ENCODE results near the gene SLC1A3. TPM values are rescaled to one million over a fixed set of nuclear protein-coding genes. Genes with fewer than 3 reads are reported as not detected.
"Not testable (repeated sequence)": the region's sequence is repeated elsewhere in the genome, so short reads cannot be mapped to it uniquely, and the experiment has no call there.

Gene SLC1A3
- total RNA-seq, 2 donors from 2014 or later, result 2.6 to 4.2 TPM

DNA sequence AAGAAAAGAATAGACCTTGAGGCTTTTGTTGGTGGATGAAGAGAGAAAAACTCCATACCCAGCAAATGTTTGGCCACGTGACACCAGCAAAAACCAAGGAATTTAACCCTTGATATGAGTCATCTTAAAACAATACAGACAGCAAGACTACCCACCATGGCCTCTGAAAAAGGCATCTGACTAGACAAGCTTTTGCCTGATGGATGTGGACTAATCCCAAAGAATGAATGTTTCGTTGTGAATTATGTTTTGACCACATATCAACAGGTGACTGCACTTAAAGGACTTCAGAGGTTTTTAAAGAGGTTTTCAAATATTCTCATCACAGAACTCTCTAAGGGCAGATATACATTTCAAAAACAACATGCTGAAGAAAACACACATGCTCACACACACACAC lies 33.0 kb upstream of the SLC1A3 start:
- WGBS, 2 experiments (ENCODE audit: insufficient coverage in 1 of 2, insufficient read length in 1 of 2), result 53% methylated on average over 2 of the region's 2 CpGs; no CpG with 5 or more reads in 1 of the 2 experiments
- H3K9me3 Mint-ChIP-seq, result no peaks in the 10 kb centered on the region
- no peak overlapping the region for H3K27ac ChIP-seq (ENCODE audit: low read depth, low read length)

DNA sequence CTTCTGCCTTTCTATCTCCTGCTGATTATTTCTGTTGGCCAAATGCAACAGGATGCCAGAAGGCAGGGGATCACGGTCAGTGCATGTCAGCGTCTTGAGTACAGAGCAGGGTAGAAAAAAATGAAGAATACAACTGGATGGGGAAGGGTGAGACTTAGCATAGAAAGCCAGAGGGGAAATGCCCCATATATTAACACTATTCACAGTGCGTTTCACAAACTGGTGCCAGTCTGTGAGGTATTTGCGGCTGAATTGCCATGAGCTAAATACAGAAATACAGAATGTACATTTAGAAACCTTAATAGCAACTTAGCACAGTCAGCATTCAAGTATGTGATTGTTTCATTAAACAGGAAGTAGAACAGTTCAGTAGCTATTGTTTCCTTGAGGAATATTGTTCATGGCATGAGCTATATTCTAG lies 31.0 kb upstream of the SLC1A3 start:
- H3K4me1 Mint-ChIP-seq, result peaks cover 3% of the 10 kb centered on the region
- H3K4me3 Mint-ChIP-seq, result no peak overlapping the region
- H3K27me3 Mint-ChIP-seq (ENCODE audit: insufficient read depth), result no peaks in the 10 kb centered on the region
- H3K36me3 Mint-ChIP-seq (ENCODE audit: low read depth), result no peaks in the 10 kb centered on the region
- Histone ChIP-seq H3K9me3 (ENCODE audit: control insufficient read depth, low read length) (no peaks in the 10 kb centered on the region), H3K4me1 (ENCODE audit: control insufficient read depth, insufficient read depth, low read length) (no peaks in the 10 kb centered on the region), H3K4me3 (ENCODE audit: low read length) (no peak overlapping the region), H3K36me3 (ENCODE audit: control insufficient read depth, insufficient read depth, low read length) (no peaks in the 10 kb centered on the region), H3K27ac (ENCODE audit: low read depth, low read length) (no peak overlapping the region), H3K9ac (ENCODE audit: extremely low read depth, low read length, poor library complexity, severe bottlenecking) (no peak overlapping the region), H3K27me3 (ENCODE audit: control insufficient read depth, insufficient read depth, low read length, poor library complexity, severe bottlenecking) (no peaks in the 10 kb centered on the region)
- no peak for DNase-seq
- no peak overlapping the region for H3K27ac Mint-ChIP-seq
- TF ChIP-seq, protein P1, sequence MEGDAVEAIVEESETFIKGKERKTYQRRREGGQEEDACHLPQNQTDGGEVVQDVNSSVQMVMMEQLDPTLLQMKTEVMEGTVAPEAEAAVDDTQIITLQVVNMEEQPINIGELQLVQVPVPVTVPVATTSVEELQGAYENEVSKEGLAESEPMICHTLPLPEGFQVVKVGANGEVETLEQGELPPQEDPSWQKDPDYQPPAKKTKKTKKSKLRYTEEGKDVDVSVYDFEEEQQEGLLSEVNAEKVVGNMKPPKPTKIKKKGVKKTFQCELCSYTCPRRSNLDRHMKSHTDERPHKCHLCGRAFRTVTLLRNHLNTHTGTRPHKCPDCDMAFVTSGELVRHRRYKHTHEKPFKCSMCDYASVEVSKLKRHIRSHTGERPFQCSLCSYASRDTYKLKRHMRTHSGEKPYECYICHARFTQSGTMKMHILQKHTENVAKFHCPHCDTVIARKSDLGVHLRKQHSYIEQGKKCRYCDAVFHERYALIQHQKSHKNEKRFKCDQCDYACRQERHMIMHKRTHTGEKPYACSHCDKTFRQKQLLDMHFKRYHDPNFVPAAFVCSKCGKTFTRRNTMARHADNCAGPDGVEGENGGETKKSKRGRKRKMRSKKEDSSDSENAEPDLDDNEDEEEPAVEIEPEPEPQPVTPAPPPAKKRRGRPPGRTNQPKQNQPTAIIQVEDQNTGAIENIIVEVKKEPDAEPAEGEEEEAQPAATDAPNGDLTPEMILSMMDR (conservative IDR thresholded peaks at IDR 0.05), result no peak
- WGBS, 2 experiments (ENCODE audit: insufficient coverage in 1 of 2, insufficient read length in 1 of 2), result 91 to 92% methylated on average over 2 to 4 of the region's 4 CpGs
- H3K9me3 Mint-ChIP-seq, result peaks cover 3% of the 10 kb centered on the region

More for the DNA sequence above, 33.0 kb upstream of the SLC1A3 start:
- Histone ChIP-seq H3K9me3 (ENCODE audit: control insufficient read depth, low read length) (no peaks in the 10 kb centered on the region), H3K27me3 (ENCODE audit: control insufficient read depth, insufficient read depth, low read length, poor library complexity, severe bottlenecking) (peaks cover 15% of the 10 kb centered on the region), H3K9ac (ENCODE audit: extremely low read depth, low read length, poor library complexity, severe bottlenecking) (no peak overlapping the region), H3K4me1 (ENCODE audit: control insufficient read depth, insufficient read depth, low read length) (no peaks in the 10 kb centered on the region), H3K36me3 (ENCODE audit: control insufficient read depth, insufficient read depth, low read length) (no peaks in the 10 kb centered on the region), H3K4me3 (ENCODE audit: low read length) (no peak overlapping the region)
- Mint-ChIP-seq H3K4me1 (peaks cover 5% of the 10 kb centered on the region), H3K27me3 (ENCODE audit: insufficient read depth) (no peaks in the 10 kb centered on the region), H3K27ac (no peak overlapping the region), H3K36me3 (ENCODE audit: low read depth) (no peaks in the 10 kb centered on the region), H3K4me3 (no peak overlapping the region)
- DNase-seq, result no peak
- TF ChIP-seq, protein P1 (conservative IDR thresholded peaks at IDR 0.05), result no peak

DNA sequence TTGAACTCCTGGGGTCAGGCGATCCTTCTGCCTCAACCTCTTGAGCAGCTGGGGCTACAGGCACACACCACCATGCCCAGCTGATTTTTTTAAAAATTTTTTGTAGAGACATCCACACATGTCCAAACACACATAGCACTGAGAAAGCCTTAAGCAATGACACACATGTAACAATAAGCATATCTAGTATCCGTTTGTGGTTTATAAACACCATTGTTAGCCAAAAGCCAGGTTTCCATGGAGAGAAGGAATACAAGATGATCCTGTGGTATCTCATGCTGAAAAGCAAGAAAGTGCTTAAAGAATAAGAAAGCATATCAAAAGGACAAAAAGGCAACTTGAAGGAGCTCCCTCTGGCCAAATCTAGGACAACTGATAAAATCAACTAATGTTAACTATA lies 29.7 kb upstream of the SLC1A3 start:
- H3K4me1 Mint-ChIP-seq, result peaks cover 1% of the 10 kb centered on the region
- Histone ChIP-seq H3K4me3 (ENCODE audit: low read length) (no peak overlapping the region), H3K36me3 (ENCODE audit: control insufficient read depth, insufficient read depth, low read length) (no peaks in the 10 kb centered on the region), H3K4me1 (ENCODE audit: control insufficient read depth, insufficient read depth, low read length) (no peaks in the 10 kb centered on the region), H3K9me3 (ENCODE audit: control insufficient read depth, low read length) (no peaks in the 10 kb centered on the region), H3K27ac (ENCODE audit: low read depth, low read length) (no peak overlapping the region), H3K9ac (ENCODE audit: extremely low read depth, low read length, poor library complexity, severe bottlenecking) (no peak overlapping the region), H3K27me3 (ENCODE audit: control insufficient read depth, insufficient read depth, low read length, poor library complexity, severe bottlenecking) (no peaks in the 10 kb centered on the region)
- H3K27ac Mint-ChIP-seq, result no peak overlapping the region
- H3K9me3 Mint-ChIP-seq, result peaks cover 3% of the 10 kb centered on the region
- 90 to 93% methylated on average over 2 of the region's 2 CpGs for WGBS, 2 experiments (ENCODE audit: insufficient coverage in 1 of 2, insufficient read length in 1 of 2)
- no peak overlapping the region for H3K4me3 Mint-ChIP-seq
- no peak for DNase-seq
- TF ChIP-seq, protein P1 (conservative IDR thresholded peaks at IDR 0.05), result no peak
- no peaks in the 10 kb centered on the region for H3K36me3 Mint-ChIP-seq (ENCODE audit: low read depth)
- H3K27me3 Mint-ChIP-seq (ENCODE audit: insufficient read depth), result no peaks in the 10 kb centered on the region

DNA sequence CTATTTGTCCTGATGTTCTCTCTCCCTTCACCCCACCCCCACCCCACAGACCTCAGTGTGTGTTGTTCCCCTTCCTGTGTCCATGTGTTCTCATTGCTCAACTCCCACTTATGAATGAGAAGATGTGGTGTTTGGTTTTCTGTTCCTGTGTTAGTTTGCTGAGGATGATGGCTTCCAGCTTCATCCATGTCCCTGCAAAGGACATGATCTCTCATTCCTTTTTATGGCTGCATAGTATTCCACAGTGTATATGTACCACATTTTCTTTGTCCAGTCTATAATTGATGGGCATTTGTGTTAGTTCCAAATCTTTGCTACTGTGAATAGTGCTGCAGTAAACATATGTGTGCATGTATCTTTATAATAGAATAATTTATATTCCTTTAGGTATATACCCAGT lies 26.5 kb upstream of the SLC1A3 start:
- H3K9me3 ChIP-seq (ENCODE audit: control insufficient read depth, low read length); H3K27ac Mint-ChIP-seq; H3K4me1 Mint-ChIP-seq; H3K27me3 Mint-ChIP-seq (ENCODE audit: insufficient read depth); H3K4me3 Mint-ChIP-seq; H3K9me3 Mint-ChIP-seq; H3K4me3 ChIP-seq (ENCODE audit: low read length); H3K36me3 Mint-ChIP-seq (ENCODE audit: low read depth); H3K27me3 ChIP-seq (ENCODE audit: control insufficient read depth, insufficient read depth, low read length, poor library complexity, severe bottlenecking); H3K27ac ChIP-seq (ENCODE audit: low read depth, low read length); H3K36me3 ChIP-seq (ENCODE audit: control insufficient read depth, insufficient read depth, low read length); H3K9ac ChIP-seq (ENCODE audit: extremely low read depth, low read length, poor library complexity, severe bottlenecking); DNase-seq; H3K4me1 ChIP-seq (ENCODE audit: control insufficient read depth, insufficient read depth, low read length): not testable (repeated sequence)
